K562 (cell line): ENCODE measurements around the gene CENPV.
"Not testable (repeated sequence)": the region's sequence is repeated elsewhere in the genome, so short reads cannot be mapped to it uniquely, and the experiment has no call there.

ENCODE experiments used
- ARHGAP35 ChIP-seq: fragments of 450-650 bp; IDR thresholded peaks from 2 replicates; pipeline ENCODE4 v1.6.1; 2018; ENCODE audit not compliant: partially characterized antibody
- CEBPB ChIP-seq: fragments of 450-650 bp; IDR thresholded peaks from 2 replicates; pipeline ENCODE4 v1.6.1; 2016; ENCODE audit warnings: missing genetic modification characterization, missing compliant biosample characterization
- SIN3A ChIP-seq, 2 experiments: fragments of 150-350 bp in 1 of 2; IDR thresholded peaks; 2 replicates each; pipeline ENCODE4 v1.6.1; 2011 to 2016; ENCODE audit warnings: borderline replicate concordance in 2 of 2, low read depth in 2 of 2, low read length in 2 of 2, mild to moderate bottlenecking in 2 of 2, moderate library complexity in 2 of 2; ENCODE audit not compliant: control insufficient read depth in 1 of 2
- SMAD3 ChIP-seq: fragments of 450-650 bp; formaldehyde crosslinking; conservative IDR thresholded peaks from 2 replicates; pipeline ENCODE4 v1.4.0; 2020; ENCODE audit warnings: mild to moderate bottlenecking
- SMARCB1 ChIP-seq: IDR thresholded peaks from 2 replicates; pipeline ENCODE4 v1.6.1; 2011; ENCODE audit warnings: improper control_type of control experiment, low read depth; ENCODE audit not compliant: insufficient read length
- TF ChIP-seq, protein P1 (sequence below), 3 experiments: IDR thresholded peaks in 2 of 3; conservative IDR thresholded peaks in 1 of 3; 2 replicates each; pipeline ENCODE4 v1.5.1; 2011 to 2012; ENCODE audit warnings: low read length in 3 of 3, mild to moderate bottlenecking in 3 of 3, control low read depth in 2 of 3, improper control_type of control experiment in 1 of 3, inconsistent platforms in 1 of 3, low read depth in 1 of 3, mixed read lengths in 1 of 3, moderate library complexity in 1 of 3; ENCODE audit not compliant: insufficient read depth in 2 of 3
- TF ChIP-seq, protein P2 (sequence below): IDR thresholded peaks from 3 replicates; pipeline ENCODE4 v1.6.1; 2011; ENCODE audit warnings: borderline replicate concordance, mild to moderate bottlenecking; ENCODE audit not compliant: insufficient read length, insufficient read depth
- TF ChIP-seq, protein P3 (sequence below): fragments of 250-450 bp; sonication (Bioruptor Pico); IDR thresholded peaks from 2 replicates; pipeline ENCODE4 v1.5.0; 2021; ENCODE audit warnings: mild to moderate bottlenecking, borderline replicate concordance

DNA sequence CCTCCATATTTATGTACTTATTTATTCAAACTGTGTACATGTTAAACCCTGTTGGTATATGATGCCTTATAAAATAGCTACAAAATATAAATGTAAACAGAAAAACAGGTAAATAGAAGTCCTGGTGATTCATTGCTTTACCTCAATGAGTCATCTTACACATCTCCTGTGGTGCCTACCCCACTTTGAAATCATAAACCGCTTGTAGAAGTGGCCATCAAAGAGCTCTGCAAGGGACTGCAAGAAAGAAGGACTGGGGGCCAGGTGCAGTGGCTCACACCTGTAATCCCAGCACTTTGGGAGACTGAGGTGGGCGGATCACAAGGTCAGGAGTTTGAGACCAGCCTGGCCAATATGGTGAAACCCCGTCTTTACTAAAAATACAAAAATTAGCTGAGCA is 57.2 kb downstream of the CENPV start:
- TF ChIP-seq, protein P1, sequence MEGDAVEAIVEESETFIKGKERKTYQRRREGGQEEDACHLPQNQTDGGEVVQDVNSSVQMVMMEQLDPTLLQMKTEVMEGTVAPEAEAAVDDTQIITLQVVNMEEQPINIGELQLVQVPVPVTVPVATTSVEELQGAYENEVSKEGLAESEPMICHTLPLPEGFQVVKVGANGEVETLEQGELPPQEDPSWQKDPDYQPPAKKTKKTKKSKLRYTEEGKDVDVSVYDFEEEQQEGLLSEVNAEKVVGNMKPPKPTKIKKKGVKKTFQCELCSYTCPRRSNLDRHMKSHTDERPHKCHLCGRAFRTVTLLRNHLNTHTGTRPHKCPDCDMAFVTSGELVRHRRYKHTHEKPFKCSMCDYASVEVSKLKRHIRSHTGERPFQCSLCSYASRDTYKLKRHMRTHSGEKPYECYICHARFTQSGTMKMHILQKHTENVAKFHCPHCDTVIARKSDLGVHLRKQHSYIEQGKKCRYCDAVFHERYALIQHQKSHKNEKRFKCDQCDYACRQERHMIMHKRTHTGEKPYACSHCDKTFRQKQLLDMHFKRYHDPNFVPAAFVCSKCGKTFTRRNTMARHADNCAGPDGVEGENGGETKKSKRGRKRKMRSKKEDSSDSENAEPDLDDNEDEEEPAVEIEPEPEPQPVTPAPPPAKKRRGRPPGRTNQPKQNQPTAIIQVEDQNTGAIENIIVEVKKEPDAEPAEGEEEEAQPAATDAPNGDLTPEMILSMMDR (IDR thresholded peaks at IDR 0.05 in 2 of 3, conservative IDR thresholded peaks at IDR 0.05 in 1 of 3; ENCODE audit: insufficient read depth in 2 of 3, low read depth in 1 of 3, low read length in 3 of 3), result not testable (repeated sequence)
- TF ChIP-seq, protein P2, sequence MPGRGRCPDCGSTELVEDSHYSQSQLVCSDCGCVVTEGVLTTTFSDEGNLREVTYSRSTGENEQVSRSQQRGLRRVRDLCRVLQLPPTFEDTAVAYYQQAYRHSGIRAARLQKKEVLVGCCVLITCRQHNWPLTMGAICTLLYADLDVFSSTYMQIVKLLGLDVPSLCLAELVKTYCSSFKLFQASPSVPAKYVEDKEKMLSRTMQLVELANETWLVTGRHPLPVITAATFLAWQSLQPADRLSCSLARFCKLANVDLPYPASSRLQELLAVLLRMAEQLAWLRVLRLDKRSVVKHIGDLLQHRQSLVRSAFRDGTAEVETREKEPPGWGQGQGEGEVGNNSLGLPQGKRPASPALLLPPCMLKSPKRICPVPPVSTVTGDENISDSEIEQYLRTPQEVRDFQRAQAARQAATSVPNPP, result not testable (repeated sequence)
- TF ChIP-seq ARHGAP35; SIN3A (IDR thresholded peaks at IDR 0.05; ENCODE audit: borderline replicate concordance in 2 of 2, control insufficient read depth in 1 of 2, low read depth in 2 of 2, low read length in 2 of 2); SMAD3 (CRISPR knock-in tag); SMARCB1; CEBPB (tag): not testable (repeated sequence)
- TF ChIP-seq, protein P3, sequence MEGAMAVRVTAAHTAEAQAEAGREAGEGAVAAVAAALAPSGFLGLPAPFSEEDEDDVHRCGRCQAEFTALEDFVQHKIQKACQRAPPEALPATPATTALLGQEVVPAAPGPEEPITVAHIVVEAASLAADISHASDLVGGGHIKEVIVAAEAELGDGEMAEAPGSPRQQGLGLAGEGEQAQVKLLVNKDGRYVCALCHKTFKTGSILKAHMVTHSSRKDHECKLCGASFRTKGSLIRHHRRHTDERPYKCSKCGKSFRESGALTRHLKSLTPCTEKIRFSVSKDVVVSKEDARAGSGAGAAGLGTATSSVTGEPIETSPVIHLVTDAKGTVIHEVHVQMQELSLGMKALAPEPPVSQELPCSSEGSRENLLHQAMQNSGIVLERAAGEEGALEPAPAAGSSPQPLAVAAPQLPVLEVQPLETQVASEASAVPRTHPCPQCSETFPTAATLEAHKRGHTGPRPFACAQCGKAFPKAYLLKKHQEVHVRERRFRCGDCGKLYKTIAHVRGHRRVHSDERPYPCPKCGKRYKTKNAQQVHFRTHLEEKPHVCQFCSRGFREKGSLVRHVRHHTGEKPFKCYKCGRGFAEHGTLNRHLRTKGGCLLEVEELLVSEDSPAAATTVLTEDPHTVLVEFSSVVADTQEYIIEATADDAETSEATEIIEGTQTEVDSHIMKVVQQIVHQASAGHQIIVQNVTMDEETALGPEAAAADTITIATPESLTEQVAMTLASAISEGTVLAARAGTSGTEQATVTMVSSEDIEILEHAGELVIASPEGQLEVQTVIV (CRISPR knock-in tag), result not testable (repeated sequence)
